Measurements from ENCODE around the gene TRHDE. TPM values are rescaled to one million over a fixed set of nuclear protein-coding genes. Genes with fewer than 3 reads are reported as not detected.

Gene TRHDE
- total RNA-seq, 1 experiment from 2014 or later = 5.5 TPM

DNA sequence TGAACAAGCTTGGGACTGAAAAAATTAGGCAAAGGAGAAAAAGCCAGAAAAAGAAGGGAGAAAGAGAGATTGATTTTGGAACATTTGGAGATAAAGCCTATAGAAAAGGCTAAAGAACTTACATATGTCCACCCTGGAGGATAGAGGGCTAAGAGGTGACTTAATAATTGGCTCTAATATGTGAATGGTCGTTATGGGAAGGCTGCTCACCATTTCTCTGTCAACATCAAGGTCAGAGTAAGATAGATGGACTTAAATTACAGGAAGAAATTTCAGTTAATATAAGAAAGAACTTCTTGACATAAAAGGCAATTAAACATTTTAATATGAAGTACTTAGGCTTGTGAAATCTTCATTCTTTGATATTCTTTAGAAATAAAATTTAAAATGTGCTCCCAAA, 238.6 kb downstream of the TRHDE start:
- Mint-ChIP-seq H3K4me1 (peaks cover 19% of the 10 kb centered on the region), H3K4me3 (no peak overlapping the region)

DNA sequence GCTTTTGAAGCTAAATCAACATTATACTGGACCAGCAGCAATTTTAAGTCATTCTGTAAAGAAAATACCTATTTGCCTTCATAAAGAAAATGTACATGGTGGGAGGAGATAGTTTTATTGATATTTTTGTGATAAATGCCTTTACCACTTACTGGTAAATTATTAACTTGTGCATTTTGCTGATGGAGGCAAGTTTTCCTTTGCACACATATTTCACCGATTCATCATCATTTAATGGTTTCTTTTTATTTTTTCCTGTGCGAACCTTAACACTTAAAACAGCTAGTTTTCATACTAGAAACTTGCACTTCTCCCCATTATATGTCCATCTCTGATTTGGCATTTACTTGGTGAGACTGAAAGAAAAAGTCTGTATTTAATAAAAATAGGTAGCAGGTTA, 239.3 kb downstream of the TRHDE start:
- Mint-ChIP-seq H3K4me3 (no peak overlapping the region), H3K4me1 (peaks cover 19% of the 10 kb centered on the region), H3K27ac (no peak overlapping the region), H3K27me3 (ENCODE audit: low read depth) (no peaks in the 10 kb centered on the region), H3K9me3 (peaks cover 11% of the 10 kb centered on the region), H3K36me3 (no peaks in the 10 kb centered on the region; the same call in 1 of the 2 replicates)
- TF ChIP-seq ZNF396 (CRISPR knock-in tag; IDR thresholded peaks at IDR 0.05; ENCODE audit: borderline replicate concordance) (no peak), KAT7 (CRISPR knock-in tag; IDR thresholded peaks at IDR 0.05; ENCODE audit: borderline replicate concordance) (no peak), JAZF1 (CRISPR knock-in tag; IDR thresholded peaks at IDR 0.05) (no peak), FOXK1 (CRISPR knock-in tag; IDR thresholded peaks at IDR 0.05) (no peak), SMAD3 (CRISPR knock-in tag; IDR thresholded peaks at IDR 0.05; ENCODE audit: borderline replicate concordance) (no peak), HMGA2 (CRISPR knock-in tag; IDR thresholded peaks at IDR 0.05) (no peak), TP53 (CRISPR knock-in tag; IDR thresholded peaks at IDR 0.05) (no peak), GRHL2 (CRISPR knock-in tag; IDR thresholded peaks at IDR 0.05; ENCODE audit: insufficient replicate concordance, severe bottlenecking) (no peak), SMAD4 (CRISPR knock-in tag; IDR thresholded peaks at IDR 0.05) (no peak)
- TF ChIP-seq, protein P1, sequence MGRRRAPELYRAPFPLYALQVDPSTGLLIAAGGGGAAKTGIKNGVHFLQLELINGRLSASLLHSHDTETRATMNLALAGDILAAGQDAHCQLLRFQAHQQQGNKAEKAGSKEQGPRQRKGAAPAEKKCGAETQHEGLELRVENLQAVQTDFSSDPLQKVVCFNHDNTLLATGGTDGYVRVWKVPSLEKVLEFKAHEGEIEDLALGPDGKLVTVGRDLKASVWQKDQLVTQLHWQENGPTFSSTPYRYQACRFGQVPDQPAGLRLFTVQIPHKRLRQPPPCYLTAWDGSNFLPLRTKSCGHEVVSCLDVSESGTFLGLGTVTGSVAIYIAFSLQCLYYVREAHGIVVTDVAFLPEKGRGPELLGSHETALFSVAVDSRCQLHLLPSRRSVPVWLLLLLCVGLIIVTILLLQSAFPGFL (CRISPR knock-in tag; IDR thresholded peaks at IDR 0.05; ENCODE audit: borderline replicate concordance) = no peak
- TF ChIP-seq, protein P2, sequence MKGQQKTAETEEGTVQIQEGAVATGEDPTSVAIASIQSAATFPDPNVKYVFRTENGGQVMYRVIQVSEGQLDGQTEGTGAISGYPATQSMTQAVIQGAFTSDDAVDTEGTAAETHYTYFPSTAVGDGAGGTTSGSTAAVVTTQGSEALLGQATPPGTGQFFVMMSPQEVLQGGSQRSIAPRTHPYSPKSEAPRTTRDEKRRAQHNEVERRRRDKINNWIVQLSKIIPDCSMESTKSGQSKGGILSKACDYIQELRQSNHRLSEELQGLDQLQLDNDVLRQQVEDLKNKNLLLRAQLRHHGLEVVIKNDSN (CRISPR knock-in tag; IDR thresholded peaks at IDR 0.05) = no peak
- TF ChIP-seq, protein P3, sequence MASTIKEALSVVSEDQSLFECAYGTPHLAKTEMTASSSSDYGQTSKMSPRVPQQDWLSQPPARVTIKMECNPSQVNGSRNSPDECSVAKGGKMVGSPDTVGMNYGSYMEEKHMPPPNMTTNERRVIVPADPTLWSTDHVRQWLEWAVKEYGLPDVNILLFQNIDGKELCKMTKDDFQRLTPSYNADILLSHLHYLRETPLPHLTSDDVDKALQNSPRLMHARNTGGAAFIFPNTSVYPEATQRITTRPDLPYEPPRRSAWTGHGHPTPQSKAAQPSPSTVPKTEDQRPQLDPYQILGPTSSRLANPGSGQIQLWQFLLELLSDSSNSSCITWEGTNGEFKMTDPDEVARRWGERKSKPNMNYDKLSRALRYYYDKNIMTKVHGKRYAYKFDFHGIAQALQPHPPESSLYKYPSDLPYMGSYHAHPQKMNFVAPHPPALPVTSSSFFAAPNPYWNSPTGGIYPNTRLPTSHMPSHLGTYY (CRISPR knock-in tag; IDR thresholded peaks at IDR 0.05) = no peak
- TF ChIP-seq, protein P4, sequence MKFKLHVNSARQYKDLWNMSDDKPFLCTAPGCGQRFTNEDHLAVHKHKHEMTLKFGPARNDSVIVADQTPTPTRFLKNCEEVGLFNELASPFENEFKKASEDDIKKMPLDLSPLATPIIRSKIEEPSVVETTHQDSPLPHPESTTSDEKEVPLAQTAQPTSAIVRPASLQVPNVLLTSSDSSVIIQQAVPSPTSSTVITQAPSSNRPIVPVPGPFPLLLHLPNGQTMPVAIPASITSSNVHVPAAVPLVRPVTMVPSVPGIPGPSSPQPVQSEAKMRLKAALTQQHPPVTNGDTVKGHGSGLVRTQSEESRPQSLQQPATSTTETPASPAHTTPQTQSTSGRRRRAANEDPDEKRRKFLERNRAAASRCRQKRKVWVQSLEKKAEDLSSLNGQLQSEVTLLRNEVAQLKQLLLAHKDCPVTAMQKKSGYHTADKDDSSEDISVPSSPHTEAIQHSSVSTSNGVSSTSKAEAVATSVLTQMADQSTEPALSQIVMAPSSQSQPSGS (CRISPR knock-in tag; IDR thresholded peaks at IDR 0.05; ENCODE audit: borderline replicate concordance, low read depth) = no peak
- TF ChIP-seq, protein P5, sequence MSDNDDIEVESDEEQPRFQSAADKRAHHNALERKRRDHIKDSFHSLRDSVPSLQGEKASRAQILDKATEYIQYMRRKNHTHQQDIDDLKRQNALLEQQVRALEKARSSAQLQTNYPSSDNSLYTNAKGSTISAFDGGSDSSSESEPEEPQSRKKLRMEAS (CRISPR knock-in tag; IDR thresholded peaks at IDR 0.05) = no peak
- TF ChIP-seq, protein P6, sequence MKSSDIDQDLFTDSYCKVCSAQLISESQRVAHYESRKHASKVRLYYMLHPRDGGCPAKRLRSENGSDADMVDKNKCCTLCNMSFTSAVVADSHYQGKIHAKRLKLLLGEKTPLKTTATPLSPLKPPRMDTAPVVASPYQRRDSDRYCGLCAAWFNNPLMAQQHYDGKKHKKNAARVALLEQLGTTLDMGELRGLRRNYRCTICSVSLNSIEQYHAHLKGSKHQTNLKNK (CRISPR knock-in tag; IDR thresholded peaks at IDR 0.05) = no peak
- ChIA-PET POLR2A (no interaction called here), CTCF (no interaction called here)
- no peak for ATAC-seq
- DNase-seq (ENCODE audit: low spot score) = no peak

More for the DNA sequence above, 238.6 kb downstream of the TRHDE start:
- CTCF ChIA-PET = no interaction called here
- no peaks in the 10 kb centered on the region; the same call in 1 of the 2 replicates for H3K36me3 Mint-ChIP-seq
- TF ChIP-seq, protein P7, sequence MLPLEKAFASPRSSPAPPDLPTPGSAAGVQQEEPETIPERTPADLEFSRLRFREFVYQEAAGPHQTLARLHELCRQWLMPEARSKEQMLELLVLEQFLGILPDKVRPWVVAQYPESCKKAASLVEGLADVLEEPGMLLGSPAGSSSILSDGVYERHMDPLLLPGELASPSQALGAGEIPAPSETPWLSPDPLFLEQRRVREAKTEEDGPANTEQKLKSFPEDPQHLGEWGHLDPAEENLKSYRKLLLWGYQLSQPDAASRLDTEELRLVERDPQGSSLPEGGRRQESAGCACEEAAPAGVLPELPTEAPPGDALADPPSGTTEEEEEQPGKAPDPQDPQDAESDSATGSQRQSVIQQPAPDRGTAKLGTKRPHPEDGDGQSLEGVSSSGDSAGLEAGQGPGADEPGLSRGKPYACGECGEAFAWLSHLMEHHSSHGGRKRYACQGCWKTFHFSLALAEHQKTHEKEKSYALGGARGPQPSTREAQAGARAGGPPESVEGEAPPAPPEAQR (CRISPR knock-in tag; IDR thresholded peaks at IDR 0.05) = no peak
- no peak for TF ChIP-seq ELF4 (CRISPR knock-in tag; IDR thresholded peaks at IDR 0.05; ENCODE audit: low read depth)
- TF ChIP-seq, protein P8, sequence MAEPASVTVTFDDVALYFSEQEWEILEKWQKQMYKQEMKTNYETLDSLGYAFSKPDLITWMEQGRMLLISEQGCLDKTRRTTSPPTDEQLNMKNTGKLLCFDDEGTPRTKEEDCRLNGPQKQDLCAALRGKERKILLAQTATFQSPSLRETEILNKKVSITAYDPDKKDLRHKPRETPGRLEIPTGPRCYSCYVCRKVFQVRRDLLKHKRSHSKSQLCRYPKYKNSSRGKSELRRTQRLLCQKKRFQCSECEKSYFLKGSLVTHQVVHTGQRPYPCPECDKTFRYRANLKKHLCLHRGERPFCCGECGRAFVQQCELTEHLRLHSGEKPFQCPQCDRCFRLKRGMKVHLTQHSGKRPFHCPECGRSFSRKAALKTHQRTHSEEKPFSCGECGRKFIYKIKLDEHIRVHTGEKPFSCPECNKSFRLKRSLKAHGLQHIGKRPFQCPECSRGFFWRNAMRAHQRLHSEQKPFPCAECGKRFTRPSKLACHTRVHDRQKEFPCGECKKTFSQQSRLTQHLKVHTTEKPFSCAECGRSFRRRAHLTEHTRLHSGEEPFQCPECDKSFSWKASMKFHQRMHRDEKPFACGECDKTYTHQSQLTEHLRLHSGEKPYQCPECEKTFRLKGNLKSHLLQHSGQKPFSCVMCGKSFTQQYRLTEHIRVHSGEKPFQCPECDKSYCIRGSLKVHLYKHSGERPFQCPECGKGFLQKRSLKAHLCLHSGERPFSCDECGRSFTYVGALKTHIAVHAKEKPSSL (CRISPR knock-in tag; conservative IDR thresholded peaks at IDR 0.05) = no peak
- TF ChIP-seq, protein P9, sequence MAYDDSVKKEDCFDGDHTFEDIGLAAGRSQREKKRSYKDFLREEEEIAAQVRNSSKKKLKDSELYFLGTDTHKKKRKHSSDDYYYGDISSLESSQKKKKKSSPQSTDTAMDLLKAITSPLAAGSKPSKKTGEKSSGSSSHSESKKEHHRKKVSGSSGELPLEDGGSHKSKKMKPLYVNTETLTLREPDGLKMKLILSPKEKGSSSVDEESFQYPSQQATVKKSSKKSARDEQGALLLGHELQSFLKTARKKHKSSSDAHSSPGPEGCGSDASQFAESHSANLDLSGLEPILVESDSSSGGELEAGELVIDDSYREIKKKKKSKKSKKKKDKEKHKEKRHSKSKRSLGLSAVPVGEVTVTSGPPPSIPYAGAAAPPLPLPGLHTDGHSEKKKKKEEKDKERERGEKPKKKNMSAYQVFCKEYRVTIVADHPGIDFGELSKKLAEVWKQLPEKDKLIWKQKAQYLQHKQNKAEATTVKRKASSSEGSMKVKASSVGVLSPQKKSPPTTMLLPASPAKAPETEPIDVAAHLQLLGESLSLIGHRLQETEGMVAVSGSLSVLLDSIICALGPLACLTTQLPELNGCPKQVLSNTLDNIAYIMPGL (CRISPR knock-in tag; IDR thresholded peaks at IDR 0.05) = no peak
- TF ChIP-seq SP1 (CRISPR knock-in tag; conservative IDR thresholded peaks at IDR 0.05) = no peak
- no peak for TF ChIP-seq TP53 (CRISPR knock-in tag; IDR thresholded peaks at IDR 0.05)
- TF ChIP-seq CREM (CRISPR knock-in tag; IDR thresholded peaks at IDR 0.05) = no peak
- TF ChIP-seq GABPB1 (CRISPR knock-in tag; IDR thresholded peaks at IDR 0.05) = no peak
- no peak for TF ChIP-seq FOXK1 (CRISPR knock-in tag; IDR thresholded peaks at IDR 0.05)
- TF ChIP-seq CBFB (CRISPR knock-in tag; IDR thresholded peaks at IDR 0.05; ENCODE audit: low read depth) = no peak
- no peak for TF ChIP-seq NR2C2 (CRISPR knock-in tag; IDR thresholded peaks at IDR 0.05)
- peaks cover 11% of the 10 kb centered on the region for H3K9me3 Mint-ChIP-seq
- POLR2A ChIA-PET = no interaction called here
- DNase-seq (ENCODE audit: low spot score) (no peak), ATAC-seq (no peak)
- H3K27ac Mint-ChIP-seq = no peak overlapping the region
- H3K27me3 Mint-ChIP-seq (ENCODE audit: low read depth) = no peaks in the 10 kb centered on the region
